ENCODE results near the gene MARCHF10.

The MARCHF10 gene

DNA sequence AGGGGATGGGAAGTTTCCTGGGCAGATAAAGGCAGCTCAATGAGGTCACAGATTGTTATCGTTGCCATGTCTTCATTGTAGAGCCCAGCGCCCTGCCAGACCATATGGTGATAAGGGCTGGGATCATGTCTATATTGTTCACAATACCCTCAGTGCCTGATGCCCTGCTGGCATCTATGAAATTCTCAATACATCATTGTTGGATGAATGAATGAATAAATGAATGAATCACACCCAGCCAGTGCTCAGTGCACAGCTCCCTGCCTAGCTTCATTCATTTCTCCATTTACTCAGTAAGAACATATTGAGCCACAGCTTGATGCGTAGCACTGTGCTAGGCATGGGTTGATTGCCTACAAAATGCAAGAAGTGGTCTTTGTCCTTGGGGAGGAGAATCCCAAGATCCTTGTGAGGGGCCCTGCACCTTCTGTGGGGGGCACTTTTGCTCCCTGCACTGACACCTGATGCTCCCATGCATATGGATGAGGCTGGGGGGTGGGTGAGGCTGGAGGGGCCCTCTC, 150.9 kb downstream of the MARCHF10 start:
- Histone ChIP-seq H3K27me3 (ENCODE audit: control insufficient read depth, insufficient read depth, low read length) (no peaks in the 10 kb centered on the region), H3K36me3 (ENCODE audit: control insufficient read depth, insufficient read depth, low read length) (no peaks in the 10 kb centered on the region), H3K27ac (ENCODE audit: low read depth, low read length) (no peak overlapping the region), H3K9ac (ENCODE audit: low read length) (no peak overlapping the region), H3K4me1 (ENCODE audit: control insufficient read depth, insufficient read depth, low read length) (peaks cover 4% of the 10 kb centered on the region), H3K4me3 (ENCODE audit: low read length) (no peak overlapping the region)

DNA sequence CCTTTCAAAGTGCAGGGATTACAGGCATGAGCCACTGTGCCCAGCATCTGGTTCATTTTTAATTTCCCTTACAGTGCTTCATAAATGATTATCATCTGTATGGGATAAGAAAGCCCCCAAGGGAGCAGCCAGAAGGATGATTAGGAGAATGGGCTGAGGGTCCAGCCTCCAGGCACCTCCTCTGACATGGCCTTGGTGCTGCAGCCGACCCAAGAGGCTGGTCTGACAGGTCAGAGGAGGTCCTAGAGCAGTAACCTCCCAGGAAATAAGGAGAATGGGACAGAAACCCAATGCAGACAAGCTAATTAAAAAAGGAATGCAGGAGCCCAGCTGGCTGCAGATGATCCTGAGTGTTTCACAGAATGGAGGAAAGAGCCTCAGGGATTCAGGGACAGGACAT, 151.7 kb downstream of the MARCHF10 start:
- peaks cover 4% of the 10 kb centered on the region for H3K4me1 ChIP-seq (ENCODE audit: control insufficient read depth, insufficient read depth, low read length)
- H3K36me3 ChIP-seq (ENCODE audit: control insufficient read depth, insufficient read depth, low read length), result no peaks in the 10 kb centered on the region
- no peaks in the 10 kb centered on the region for H3K27me3 ChIP-seq (ENCODE audit: control insufficient read depth, insufficient read depth, low read length)
- no peak overlapping the region for H3K27ac ChIP-seq (ENCODE audit: low read depth, low read length)
- H3K4me3 ChIP-seq (ENCODE audit: low read length), result no peak overlapping the region
- H3K9ac ChIP-seq (ENCODE audit: low read length), result no peak overlapping the region

DNA sequence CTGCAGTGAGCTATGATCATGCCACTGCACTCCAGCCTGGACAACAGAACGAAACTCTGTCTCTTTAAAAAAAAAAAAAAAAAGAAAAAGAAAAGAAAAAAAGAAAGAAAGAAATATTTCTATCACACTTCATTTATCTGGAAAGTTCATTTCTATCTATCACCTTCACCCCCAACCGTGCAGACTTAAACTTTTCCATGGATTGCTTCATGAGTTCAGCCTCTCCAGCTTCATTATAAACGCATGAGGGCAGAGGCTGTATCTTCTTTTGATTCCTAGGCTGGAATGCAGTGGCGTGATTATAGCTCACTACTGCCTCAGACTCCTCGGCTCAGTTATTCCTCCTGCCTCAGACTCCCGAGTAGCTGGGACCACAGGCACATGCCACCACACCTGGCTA, 152.5 kb downstream of the MARCHF10 start:
- H3K27me3 ChIP-seq (ENCODE audit: control insufficient read depth, insufficient read depth, low read length), result no peaks in the 10 kb centered on the region

GRCh38 chr17:62653826-62654761, 154.0 kb downstream of the MARCHF10 start:
- no peak overlapping the region for H3K9ac ChIP-seq (ENCODE audit: low read length)
- H3K4me1 ChIP-seq (ENCODE audit: control insufficient read depth, insufficient read depth, low read length), result peaks cover 4% of the 10 kb centered on the region
- H3K27me3 ChIP-seq (ENCODE audit: control insufficient read depth, insufficient read depth, low read length), result no peaks in the 10 kb centered on the region
- no peak overlapping the region for H3K4me3 ChIP-seq (ENCODE audit: low read length)
- no peak overlapping the region for H3K27ac ChIP-seq (ENCODE audit: low read depth, low read length)
- no peaks in the 10 kb centered on the region for H3K36me3 ChIP-seq (ENCODE audit: control insufficient read depth, insufficient read depth, low read length)

More for the DNA sequence above, 152.5 kb downstream of the MARCHF10 start:
- no peaks in the 10 kb centered on the region for H3K36me3 ChIP-seq (ENCODE audit: control insufficient read depth, insufficient read depth, low read length)
- H3K4me3 ChIP-seq (ENCODE audit: low read length), result no peak overlapping the region
- H3K9ac ChIP-seq (ENCODE audit: low read length), result no peak overlapping the region
- no peak overlapping the region for H3K27ac ChIP-seq (ENCODE audit: low read depth, low read length)
- peaks cover 4% of the 10 kb centered on the region for H3K4me1 ChIP-seq (ENCODE audit: control insufficient read depth, insufficient read depth, low read length)

DNA sequence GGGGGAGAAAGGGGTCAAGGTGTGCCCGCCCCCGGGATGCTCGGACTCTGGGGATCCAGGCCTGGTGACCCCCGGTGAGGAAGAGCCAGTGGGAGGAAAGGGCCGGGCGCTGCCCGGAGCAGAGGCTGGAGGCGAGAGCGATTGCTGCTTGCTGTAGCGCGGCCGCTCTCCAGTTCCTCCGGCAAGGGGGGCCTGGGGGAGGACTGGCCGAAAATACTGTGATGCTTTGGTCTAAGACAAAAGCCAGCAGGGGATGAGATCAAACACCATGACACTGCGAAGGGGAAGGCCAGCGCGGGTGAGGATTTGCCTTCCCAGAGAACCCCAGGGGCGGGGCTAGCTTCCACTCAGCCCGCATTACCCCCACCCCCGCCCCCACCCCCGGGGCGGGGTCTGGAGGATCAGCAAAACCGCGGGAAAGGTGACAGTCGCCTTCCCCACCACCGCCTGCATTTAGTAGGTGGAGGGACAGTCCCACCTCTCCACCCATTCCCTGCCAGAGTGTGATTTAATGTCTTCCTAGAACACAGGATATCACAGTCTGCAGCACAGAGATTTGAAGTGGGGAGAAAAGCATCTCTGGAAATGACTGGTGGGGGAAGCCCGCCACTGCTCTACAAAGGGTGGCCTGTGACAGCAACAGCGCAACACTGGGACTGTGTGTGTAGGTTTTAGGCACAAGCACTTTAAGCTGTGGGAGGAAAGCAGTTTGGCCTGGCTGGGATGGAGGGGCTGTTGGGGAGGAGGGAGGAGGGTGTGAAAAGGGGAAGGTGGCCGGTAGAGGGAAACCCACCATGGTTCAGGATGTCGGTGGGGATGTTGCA, 154.9 kb downstream of the MARCHF10 start:
- peaks cover 4% of the 10 kb centered on the region for H3K4me1 ChIP-seq (ENCODE audit: control insufficient read depth, insufficient read depth, low read length)
- H3K9ac ChIP-seq (ENCODE audit: low read length), result no peak overlapping the region
- no peaks in the 10 kb centered on the region for H3K36me3 ChIP-seq (ENCODE audit: control insufficient read depth, insufficient read depth, low read length)
- peak overlapping the region; percentile 58 for H3K4me3 ChIP-seq (ENCODE audit: low read length)
- H3K27me3 ChIP-seq (ENCODE audit: control insufficient read depth, insufficient read depth, low read length), result no peaks in the 10 kb centered on the region
- peak overlapping the region; percentile 41 for H3K27ac ChIP-seq (ENCODE audit: low read depth, low read length)

- H3K27ac ChIP-seq (ENCODE audit: low read depth, low read length), result peak overlapping the region; percentile 24
- H3K9ac ChIP-seq (ENCODE audit: low read length), result no peak overlapping the region
- H3K4me1 ChIP-seq (ENCODE audit: control insufficient read depth, insufficient read depth, low read length), result peaks cover 4% of the 10 kb centered on the region
Measured at GRCh38 chr17:62652251-62653001, 155.7 kb downstream of the MARCHF10 start.

More at GRCh38 chr17:62652251-62653001, 155.7 kb downstream of the MARCHF10 start:
- Histone ChIP-seq H3K27me3 (ENCODE audit: control insufficient read depth, insufficient read depth, low read length) (no peaks in the 10 kb centered on the region), H3K4me3 (ENCODE audit: low read length) (peak overlapping the region; percentile 58), H3K36me3 (ENCODE audit: control insufficient read depth, insufficient read depth, low read length) (no peaks in the 10 kb centered on the region)

All from rectal smooth muscle tissue (tissue), 1 donor.